NCI-H510A (cell line): ENCODE data around the gene CTIF.

Source experiments
- DNase-seq: peaks from one replicate; lab custom pipeline; 2025; lab: John Stamatoyannopoulos, UW

Gene CTIF

GRCh38 chr18:48533340-48534070 is 5.3 kb upstream of the CTIF start:
- no peak for DNase-seq

- no peak for DNase-seq
These were observed 4.5 kb upstream of the CTIF start for GRCh38 chr18:48534364-48534763.

GRCh38 chr18:48535956-48536355 is 2.9 kb upstream of the CTIF start:
- no peak for DNase-seq

GRCh38 chr18:48536516-48536915 is 2.3 kb upstream of the CTIF start:
- DNase-seq = no peak

- no peak for DNase-seq
These were observed 797 bp downstream of the CTIF start for GRCh38 chr18:48539406-48540250.

GRCh38 chr18:48540251-48541025 is 1.6 kb downstream of the CTIF start:
- DNase-seq = peak; percentile 39

- DNase-seq = peak; percentile 50
These were observed 2.4 kb downstream of the CTIF start for GRCh38 chr18:48541026-48541746.

GRCh38 chr18:48541747-48542400 is 3.0 kb downstream of the CTIF start:
- no peak for DNase-seq

- no peak for DNase-seq
These were observed 3.8 kb downstream of the CTIF start for GRCh38 chr18:48542513-48543181.

GRCh38 chr18:48543228-48543627 is 4.4 kb downstream of the CTIF start:
- no peak for DNase-seq

GRCh38 chr18:48544116-48544515 is 5.3 kb downstream of the CTIF start:
- DNase-seq = no peak

GRCh38 chr18:48544661-48545415 is 6.0 kb downstream of the CTIF start:
- no peak for DNase-seq

- DNase-seq = peak; percentile 56
These were observed 7.0 kb downstream of the CTIF start for GRCh38 chr18:48545757-48546321.

GRCh38 chr18:48546396-48546795 is 7.6 kb downstream of the CTIF start:
- no peak for DNase-seq

- no peak for DNase-seq
These were observed 8.7 kb downstream of the CTIF start for GRCh38 chr18:48547531-48547981.

- DNase-seq = no peak
These were observed 9.4 kb downstream of the CTIF start for GRCh38 chr18:48548011-48548771.

GRCh38 chr18:48548921-48549320 is 10.1 kb downstream of the CTIF start:
- DNase-seq = no peak

GRCh38 chr18:48550101-48550729 is 11.4 kb downstream of the CTIF start:
- no peak for DNase-seq
